GM19438 (cell line): ENCODE measurements around the gene AOAH.
"Not testable (repeated sequence)": the region's sequence is repeated elsewhere in the genome, so short reads cannot be mapped to it uniquely, and the experiment has no call there.

Experiments used
- ATAC-seq: cut with Tn5 transposase; IDR thresholded peaks from one replicate; pipeline ENCODE4 v1.9.1; 2021; ENCODE audit warnings: low read depth; ENCODE audit not compliant: unreplicated experiment

Gene AOAH

GRCh38 chr7:36659638-36660341, 64.5 kb downstream of the AOAH start:
- no peak for ATAC-seq

- ATAC-seq: no peak
These were observed 65.2 kb downstream of the AOAH start for GRCh38 chr7:36659172-36659516.

- no peak for ATAC-seq
These were observed 65.7 kb downstream of the AOAH start for GRCh38 chr7:36658335-36659171.

GRCh38 chr7:36657036-36657660, 67.1 kb downstream of the AOAH start:
- no peak for ATAC-seq

GRCh38 chr7:36654436-36654835, 69.9 kb downstream of the AOAH start:
- ATAC-seq: no peak

GRCh38 chr7:36653663-36654355, 70.5 kb downstream of the AOAH start:
- no peak for ATAC-seq

- no peak for ATAC-seq
These were observed 71.2 kb downstream of the AOAH start for GRCh38 chr7:36653008-36653662.

- ATAC-seq: no peak
These were observed 71.9 kb downstream of the AOAH start for GRCh38 chr7:36652431-36652830.

GRCh38 chr7:36651404-36651803, 72.9 kb downstream of the AOAH start:
- no peak for ATAC-seq

- ATAC-seq: no peak
These were observed 73.5 kb downstream of the AOAH start for GRCh38 chr7:36650766-36651312.

- ATAC-seq: no peak
These were observed 74.0 kb downstream of the AOAH start for GRCh38 chr7:36650320-36650719.

- not testable (repeated sequence) for ATAC-seq
These were observed 75.0 kb downstream of the AOAH start for GRCh38 chr7:36649319-36649718.

- ATAC-seq: no peak
These were observed 75.9 kb downstream of the AOAH start for GRCh38 chr7:36648441-36648840.

- ATAC-seq: no peak
These were observed 79.5 kb downstream of the AOAH start for GRCh38 chr7:36644625-36645422.

- no peak for ATAC-seq
These were observed 81.9 kb downstream of the AOAH start for GRCh38 chr7:36642414-36642813.

- ATAC-seq: no peak
These were observed 82.3 kb downstream of the AOAH start for GRCh38 chr7:36642010-36642409.

- no peak for ATAC-seq
These were observed 83.6 kb downstream of the AOAH start for GRCh38 chr7:36640682-36641081.

- ATAC-seq: no peak
These were observed 84.5 kb downstream of the AOAH start for GRCh38 chr7:36639826-36640225.

GRCh38 chr7:36638586-36639263, 85.6 kb downstream of the AOAH start:
- ATAC-seq: no peak
